ENCODE results near the gene ECHS1. TPM values are rescaled to one million over a fixed set of nuclear protein-coding genes. Genes with fewer than 3 reads are reported as not detected.

The ECHS1 gene
- total RNA-seq = 100 to 1,000 TPM; 106 to 317 (median 123) TPM

DNA sequence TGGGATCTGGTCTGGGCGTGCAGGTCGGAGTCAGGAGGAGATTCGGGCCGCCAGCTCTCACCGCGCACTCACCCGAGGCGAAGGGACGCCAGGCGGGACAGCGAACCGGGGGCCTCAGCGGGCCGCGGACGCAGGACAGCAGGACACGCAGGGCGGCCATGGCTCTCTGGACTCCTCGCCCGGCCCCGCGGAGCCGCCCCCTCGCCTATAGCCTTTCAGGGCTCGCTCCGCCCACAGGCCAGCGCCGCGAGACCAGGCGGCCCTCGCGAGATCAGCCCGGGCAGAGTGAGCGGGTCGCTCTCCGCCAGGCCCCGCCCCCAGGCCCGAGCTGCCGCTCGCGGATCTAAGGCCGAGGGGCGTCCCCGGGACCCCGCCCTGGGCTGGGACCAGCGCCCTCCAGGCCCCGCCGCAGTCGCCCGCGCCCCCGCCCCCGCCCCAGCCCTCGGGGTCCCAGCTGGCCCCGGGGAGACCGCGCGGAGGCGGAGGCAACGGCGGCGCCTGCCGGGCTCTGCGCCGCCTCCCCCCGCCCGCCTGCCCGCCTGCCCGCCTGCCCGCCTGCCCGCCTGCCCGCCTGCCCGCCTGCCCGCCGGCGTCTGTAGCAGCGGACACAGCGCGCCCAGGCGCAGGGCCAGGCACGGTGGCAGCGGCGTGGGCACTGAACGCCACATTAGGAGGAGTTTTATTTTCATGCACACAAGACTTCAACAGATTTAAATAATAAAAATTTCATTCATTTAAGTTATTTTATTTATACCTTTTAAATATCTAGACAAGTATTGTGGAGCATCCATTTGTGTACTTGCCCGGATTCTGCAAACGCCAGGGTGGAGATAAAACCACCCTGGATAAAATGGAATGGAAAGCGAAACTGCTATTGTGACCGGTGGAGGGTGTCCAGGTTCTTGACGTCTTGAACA lies at the start of gene ECHS1:
TSS of gene ECHS1 (minus strand) at position 181 of the 917 bp plus-strand sequence. CDS start at position 160, 21 bp downstream.
- TF ChIP-seq, protein P1, sequence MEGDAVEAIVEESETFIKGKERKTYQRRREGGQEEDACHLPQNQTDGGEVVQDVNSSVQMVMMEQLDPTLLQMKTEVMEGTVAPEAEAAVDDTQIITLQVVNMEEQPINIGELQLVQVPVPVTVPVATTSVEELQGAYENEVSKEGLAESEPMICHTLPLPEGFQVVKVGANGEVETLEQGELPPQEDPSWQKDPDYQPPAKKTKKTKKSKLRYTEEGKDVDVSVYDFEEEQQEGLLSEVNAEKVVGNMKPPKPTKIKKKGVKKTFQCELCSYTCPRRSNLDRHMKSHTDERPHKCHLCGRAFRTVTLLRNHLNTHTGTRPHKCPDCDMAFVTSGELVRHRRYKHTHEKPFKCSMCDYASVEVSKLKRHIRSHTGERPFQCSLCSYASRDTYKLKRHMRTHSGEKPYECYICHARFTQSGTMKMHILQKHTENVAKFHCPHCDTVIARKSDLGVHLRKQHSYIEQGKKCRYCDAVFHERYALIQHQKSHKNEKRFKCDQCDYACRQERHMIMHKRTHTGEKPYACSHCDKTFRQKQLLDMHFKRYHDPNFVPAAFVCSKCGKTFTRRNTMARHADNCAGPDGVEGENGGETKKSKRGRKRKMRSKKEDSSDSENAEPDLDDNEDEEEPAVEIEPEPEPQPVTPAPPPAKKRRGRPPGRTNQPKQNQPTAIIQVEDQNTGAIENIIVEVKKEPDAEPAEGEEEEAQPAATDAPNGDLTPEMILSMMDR (IDR thresholded peaks at IDR 0.05; ENCODE audit: low read depth) = no peak

DNA sequence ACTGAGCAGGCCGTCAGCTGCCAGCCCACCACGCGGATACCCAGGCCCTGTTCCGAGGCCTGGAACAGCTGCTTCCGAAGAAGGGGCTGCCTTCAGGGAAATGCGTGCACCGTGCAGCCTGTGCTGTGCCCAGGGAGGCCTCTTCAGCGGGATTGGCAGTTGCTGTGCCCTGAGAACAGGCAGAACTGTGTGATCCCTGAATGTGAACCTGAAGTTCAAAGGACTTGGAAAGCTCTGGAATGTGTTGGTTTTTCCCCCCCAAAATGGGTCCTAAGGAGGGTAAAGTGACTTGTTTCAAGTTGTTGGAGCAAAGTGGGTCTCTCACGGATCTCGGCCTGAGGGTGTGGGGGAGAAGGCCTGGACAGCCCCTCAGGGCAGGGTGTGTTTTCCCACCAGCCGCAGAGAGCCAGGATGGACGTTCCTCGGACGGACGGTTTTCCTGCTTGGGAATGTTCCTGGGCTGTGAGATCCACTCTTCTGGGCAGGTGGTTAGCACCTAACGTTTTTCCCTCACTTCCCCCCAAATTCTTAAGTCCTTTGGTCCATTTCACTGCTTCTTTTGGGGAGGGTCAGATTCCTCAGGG lies 49.2 kb upstream of the ECHS1 start:
- TF ChIP-seq, protein P1 (IDR thresholded peaks at IDR 0.05; ENCODE audit: low read depth) = no peak

DNA sequence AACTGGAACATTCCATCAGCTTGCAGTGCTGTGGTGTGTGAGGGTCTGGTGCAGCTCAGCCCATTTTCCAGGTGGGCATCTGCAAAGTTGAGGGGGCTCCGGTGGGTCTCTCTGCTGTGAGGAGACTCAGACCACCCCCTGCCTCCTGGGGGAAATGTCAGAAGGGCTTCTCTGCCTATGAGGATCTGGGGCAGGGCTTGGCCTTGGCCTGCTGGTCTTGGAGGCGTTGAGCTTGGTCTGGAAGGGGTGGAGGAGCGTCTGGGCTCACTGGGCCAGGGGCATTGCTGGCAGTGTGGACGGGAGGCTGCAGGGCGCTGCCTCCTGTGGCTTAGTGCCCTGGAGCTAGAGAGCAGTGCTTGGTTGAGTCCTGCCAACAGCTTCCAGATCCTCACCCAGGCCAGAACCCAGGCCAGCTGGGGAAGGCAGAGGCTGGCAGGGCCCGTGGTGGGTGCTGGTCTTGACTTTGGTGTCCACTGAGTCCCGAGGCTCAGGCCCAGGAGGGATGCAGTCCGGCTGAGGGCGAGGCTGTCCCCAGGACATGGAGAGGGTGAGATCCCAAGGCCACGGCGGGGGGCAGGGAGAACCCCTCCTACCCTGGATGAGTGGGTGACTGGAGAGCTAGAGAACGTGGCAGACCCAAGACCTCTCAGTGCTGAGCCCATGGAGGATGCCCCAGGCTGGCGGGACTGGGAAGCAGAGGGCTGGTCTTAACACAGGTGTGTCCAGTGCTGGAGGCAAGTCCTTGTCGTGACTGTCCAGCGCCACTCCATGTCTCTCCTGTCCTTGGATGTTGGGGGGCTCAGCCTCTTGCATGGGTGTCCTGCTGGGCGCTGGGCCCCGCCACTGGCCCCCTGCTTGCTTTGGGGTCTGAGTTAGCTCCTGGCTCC lies 48.4 kb upstream of the ECHS1 start:
- TF ChIP-seq, protein P1 (IDR thresholded peaks at IDR 0.05; ENCODE audit: low read depth) = no peak

GRCh38 chr10:133420579-133420978 lies 47.4 kb upstream of the ECHS1 start:
- TF ChIP-seq, protein P1 (IDR thresholded peaks at IDR 0.05; ENCODE audit: low read depth) = no peak

DNA sequence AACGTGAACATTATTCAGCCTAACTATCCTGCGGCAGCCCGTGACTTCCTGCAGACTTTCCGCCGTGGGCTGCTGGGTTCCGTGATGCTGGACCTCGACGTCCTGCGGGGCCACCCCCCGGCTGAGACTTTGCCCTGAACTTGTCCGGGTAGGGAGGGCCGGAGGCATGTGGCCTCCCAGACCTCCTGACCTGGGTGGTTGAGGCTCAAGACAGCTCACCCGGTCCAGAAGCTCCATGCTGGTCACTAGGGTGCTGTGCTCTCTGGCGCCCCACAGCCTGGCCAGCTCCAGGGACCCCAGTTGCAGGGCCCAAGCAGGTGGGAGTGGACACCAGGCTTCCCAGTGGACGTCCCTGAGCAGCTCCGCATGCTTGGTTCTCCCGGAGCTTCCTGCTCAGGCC lies 46.9 kb upstream of the ECHS1 start:
- TF ChIP-seq, protein P1 (IDR thresholded peaks at IDR 0.05; ENCODE audit: low read depth) = no peak

- TF ChIP-seq, protein P1 (IDR thresholded peaks at IDR 0.05; ENCODE audit: low read depth) = no peak
Observed at GRCh38 chr10:133419211-133419950, 46.2 kb upstream of the ECHS1 start.

Data from subcutaneous adipose tissue (tissue), 4 donors.